Epithelial cell of esophagus (primary cell): ENCODE results near the gene CNTN5.
"Not testable (repeated sequence)": the region's sequence is repeated elsewhere in the genome, so short reads cannot be mapped to it uniquely, and the experiment has no call there.

ENCODE experiments used
- DNase-seq: peaks from one replicate; pipeline ENCODE4 v3.0.0; 2010; ENCODE audit warnings: low read depth
- H3K4me3 ChIP-seq: 2 replicates; pipeline ENCODE4 v1.5.1; 2011; ENCODE audit warnings: mild to moderate bottlenecking, low read length, control low read depth
- TF ChIP-seq, protein P1 (sequence below): IDR thresholded peaks from 2 replicates; pipeline ENCODE4 v1.5.1; 2011; ENCODE audit warnings: low read depth, mild to moderate bottlenecking, low read length, control low read depth, inconsistent platforms; ENCODE audit not compliant: insufficient read depth; ENCODE audit errors: missing control alignments

The CNTN5 gene

DNA sequence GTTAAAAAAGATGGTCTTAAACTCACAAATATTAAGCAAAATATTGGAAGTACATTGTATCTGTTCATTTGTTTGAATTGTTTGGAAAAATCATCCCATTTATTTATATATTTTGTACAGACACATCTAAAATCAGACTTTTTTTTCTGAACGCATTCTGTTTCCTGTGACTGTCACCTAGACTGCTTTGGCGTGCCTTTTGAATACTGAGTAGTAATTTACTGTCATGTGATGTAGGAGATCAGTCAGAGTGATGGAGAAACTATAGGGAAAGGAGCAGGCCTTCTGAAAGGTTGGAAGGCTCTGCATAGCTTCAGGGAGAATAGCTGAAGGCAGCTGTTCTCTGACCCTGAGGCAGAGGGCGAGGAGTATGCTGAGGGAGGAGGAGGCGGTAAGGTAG lies 1214.3 kb downstream of the CNTN5 start:
- H3K4me3 ChIP-seq = no peak overlapping the region
- no peak for DNase-seq
- TF ChIP-seq, protein P1, sequence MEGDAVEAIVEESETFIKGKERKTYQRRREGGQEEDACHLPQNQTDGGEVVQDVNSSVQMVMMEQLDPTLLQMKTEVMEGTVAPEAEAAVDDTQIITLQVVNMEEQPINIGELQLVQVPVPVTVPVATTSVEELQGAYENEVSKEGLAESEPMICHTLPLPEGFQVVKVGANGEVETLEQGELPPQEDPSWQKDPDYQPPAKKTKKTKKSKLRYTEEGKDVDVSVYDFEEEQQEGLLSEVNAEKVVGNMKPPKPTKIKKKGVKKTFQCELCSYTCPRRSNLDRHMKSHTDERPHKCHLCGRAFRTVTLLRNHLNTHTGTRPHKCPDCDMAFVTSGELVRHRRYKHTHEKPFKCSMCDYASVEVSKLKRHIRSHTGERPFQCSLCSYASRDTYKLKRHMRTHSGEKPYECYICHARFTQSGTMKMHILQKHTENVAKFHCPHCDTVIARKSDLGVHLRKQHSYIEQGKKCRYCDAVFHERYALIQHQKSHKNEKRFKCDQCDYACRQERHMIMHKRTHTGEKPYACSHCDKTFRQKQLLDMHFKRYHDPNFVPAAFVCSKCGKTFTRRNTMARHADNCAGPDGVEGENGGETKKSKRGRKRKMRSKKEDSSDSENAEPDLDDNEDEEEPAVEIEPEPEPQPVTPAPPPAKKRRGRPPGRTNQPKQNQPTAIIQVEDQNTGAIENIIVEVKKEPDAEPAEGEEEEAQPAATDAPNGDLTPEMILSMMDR = no peak

DNA sequence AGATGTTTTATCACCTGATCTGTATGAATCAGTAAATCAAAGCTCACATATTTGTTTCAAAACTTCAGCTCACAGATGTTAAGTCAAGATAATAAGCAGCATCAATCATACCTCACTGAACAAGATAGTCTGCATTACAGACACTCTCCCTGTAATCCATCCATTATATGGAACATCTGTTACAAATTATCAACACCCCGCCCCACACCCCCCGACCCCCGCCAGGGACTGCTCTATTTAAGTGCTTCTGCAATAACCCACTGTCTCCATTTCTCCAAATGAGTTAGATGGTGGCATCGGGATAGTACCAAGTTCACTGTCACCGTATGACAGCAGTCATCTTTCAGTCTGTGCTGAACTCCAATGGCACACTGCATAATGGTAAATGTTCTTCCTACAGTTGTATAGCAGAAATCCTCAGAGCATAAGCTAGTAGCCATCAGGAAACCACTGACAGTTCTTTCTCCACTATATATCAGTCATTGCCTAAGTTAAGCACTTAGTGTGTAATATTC lies 1219.3 kb downstream of the CNTN5 start:
- TF ChIP-seq, protein P1 = no peak
- no peak for DNase-seq
- no peak overlapping the region for H3K4me3 ChIP-seq

DNA sequence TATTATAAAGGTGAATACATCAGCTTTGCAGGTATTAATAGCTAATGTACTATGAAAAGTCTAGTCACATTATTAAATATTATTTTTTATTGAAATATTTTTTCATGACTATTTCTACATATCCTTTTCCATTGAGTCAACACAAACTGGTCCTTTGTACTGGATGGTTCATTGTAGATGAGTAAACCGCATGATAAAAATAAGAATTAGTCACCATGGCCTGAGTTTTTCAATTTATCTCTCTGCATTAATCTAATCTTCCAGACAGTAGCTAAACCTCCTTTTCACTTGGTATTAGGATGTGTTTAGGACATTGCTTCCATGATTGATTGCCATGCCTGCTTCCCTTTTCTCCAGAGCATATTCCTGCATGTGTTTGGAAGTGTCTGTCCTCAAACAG lies 1227.0 kb downstream of the CNTN5 start:
- H3K4me3 ChIP-seq = no peak overlapping the region
- peak; percentile 45 for DNase-seq
- TF ChIP-seq, protein P1 = no peak

DNA sequence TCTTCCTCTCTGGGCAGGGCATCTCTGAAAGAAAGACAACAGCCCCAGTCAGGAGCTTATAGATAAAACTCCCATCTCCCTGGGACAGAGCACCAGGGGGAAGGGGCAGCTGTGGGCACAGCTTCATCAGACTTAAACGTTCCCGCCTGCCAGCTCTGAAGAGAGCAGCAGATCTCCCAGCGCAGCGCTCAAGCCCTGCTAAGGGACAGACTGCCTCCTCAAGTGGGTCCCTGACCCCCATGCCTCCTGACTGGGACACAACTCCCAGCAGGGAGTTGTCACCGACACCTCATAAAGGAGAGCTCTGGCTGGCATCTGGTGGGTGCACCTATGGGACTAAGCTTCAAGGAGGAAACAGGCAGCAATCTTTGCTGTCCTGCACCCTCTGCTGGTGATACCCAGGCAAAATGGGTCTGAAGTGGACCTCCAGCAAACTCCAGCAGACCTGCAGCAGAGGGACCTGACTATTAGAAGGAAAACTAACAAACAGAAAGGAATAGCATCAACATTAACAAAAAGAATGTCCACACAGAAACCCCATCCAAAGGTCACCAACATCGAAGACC lies 1236.6 kb downstream of the CNTN5 start:
- DNase-seq, H3K4me3 ChIP-seq: not testable (repeated sequence)

DNA sequence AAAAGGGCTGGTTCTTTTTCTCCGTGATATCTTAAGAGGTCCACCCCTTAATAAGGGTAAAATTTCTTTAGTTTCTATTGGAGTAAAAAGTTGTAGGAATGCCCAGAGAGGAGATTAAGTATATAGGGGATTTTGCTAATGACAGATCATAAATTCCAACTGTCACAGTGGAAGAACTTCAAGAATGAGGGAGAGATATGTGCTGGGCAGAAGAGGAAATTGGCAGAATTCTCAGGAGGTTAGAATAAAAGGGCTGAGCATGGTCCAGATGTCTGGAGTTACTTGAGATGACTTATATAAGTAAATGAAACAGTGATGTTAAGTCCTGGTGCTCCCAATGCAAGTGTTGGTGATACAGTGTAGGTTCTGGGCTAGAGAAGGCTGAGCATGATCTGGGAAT lies 1248.8 kb downstream of the CNTN5 start:
- TF ChIP-seq, protein P1 = no peak
- no peak for DNase-seq

DNA sequence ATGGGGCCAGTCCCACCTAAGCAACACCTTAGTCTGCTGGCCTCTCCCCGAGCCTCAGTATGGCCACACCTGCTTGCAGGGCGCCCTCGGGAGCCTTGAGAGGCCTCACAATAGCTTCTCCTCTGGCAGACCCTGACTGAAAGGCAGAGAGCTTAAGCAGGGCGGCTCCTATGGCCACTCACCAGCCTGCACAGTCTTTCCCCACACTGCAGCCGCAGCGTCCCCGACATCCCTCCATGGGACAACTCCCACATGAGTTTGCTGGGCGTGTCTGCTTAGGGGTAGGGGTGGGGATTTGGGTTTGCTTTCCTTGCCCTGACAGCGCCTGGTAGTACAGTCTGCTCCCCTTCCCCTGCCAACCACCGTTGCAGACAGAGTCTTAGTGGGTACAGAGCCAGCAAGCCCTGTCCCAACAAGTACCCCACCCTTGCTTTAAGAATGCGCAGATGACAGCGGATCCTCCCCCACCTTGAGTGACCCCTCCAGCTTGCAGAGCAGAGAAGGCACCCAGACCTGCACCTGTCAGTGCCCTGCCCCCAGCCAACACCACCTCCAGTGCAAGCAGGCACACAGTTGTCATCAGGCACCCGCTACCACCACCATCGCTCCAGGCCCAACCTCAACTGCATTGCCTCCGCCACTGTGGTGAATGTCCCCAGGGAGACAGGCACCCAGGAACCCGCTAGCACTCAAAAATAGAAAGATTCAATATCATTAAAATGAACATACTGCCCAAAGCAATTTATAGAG lies 1252.5 kb downstream of the CNTN5 start:
- TF ChIP-seq, protein P1 = no peak
- DNase-seq = no peak
- H3K4me3 ChIP-seq = no peak overlapping the region

More for the DNA sequence above, 1248.8 kb downstream of the CNTN5 start:
- no peak overlapping the region for H3K4me3 ChIP-seq

DNA sequence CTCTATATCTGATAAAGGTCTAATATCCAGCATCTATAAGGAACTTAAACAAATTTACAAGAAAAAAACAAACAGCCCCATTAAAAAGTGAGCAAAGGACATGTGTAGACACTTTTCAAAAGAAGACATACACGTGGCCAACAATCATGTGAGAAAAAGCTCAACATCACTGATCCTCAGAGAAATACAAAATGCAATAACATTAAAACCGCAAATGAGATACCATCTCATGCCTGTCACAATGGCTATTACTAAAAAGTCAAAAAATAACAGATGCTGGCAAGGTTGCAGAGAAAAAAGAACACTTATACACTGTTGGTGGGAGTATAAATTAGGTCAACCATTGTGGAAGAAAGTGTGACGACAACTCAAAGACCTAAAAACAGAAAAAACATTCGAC lies 1253.7 kb downstream of the CNTN5 start:
- H3K4me3 ChIP-seq, DNase-seq: not testable (repeated sequence)

DNA sequence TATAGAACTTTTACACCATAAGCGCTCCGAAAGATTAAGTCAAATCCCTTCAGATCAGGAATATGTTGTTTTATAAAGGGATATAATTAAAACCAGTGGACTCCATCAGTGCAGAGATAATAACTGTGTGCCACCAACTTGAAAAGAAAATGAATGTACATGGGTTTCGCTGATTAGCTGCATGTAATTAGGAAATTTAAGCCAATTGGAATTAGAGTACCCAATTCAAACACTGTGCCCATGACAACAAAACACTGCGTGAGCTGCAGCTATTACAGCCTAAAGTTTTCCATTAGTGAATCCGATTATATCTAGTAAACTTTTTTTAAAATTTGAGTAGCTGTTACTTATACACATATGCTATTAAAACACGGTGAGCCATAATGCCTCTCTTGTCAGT lies 1274.0 kb downstream of the CNTN5 start:
- no peak for DNase-seq
- H3K4me3 ChIP-seq = no peak overlapping the region

More for the DNA sequence above, 1274.0 kb downstream of the CNTN5 start:
- TF ChIP-seq, protein P1 = no peak
